Dedifferentiated amniotic fluid mesenchymal stem cell (primary cell): Measurements from ENCODE around the gene ACACA.

Source experiments
- DNase-seq: peaks from one replicate; pipeline ENCODE4 v3.0.0-alpha.2; 2016; ENCODE audit errors: extremely low spot score

Gene ACACA

GRCh38 chr17:37039269-37039668 lies 367.4 kb downstream of the ACACA start:
- DNase-seq = no peak

GRCh38 chr17:37037590-37038155 lies 369.0 kb downstream of the ACACA start:
- no peak for DNase-seq
